CD14-positive monocyte (primary cell): ENCODE measurements around the gene BEND2. TPM values are rescaled to one million over a fixed set of nuclear protein-coding genes. Genes with fewer than 3 reads are reported as not detected.

Experiments used
- DNase-seq, 3 donors: peaks; one replicate each; pipeline ENCODE4 v3.0.0-alpha.2; 2011 to 2022
- H2AFZ ChIP-seq: 2 replicates; pipeline ENCODE4 v1.6.0; 2012; ENCODE audit warnings: mild to moderate bottlenecking, low read depth, low read length, inconsistent platforms; ENCODE audit not compliant: insufficient read depth, poor library complexity, severe bottlenecking
- H3K27ac ChIP-seq, 2 donors: 1 replicate in 1 of 2; 2 replicates in 1 of 2; pipeline ENCODE4 v1.5.1; 2012 to 2013; ENCODE audit warnings: low read length in 2 of 2, control low read depth in 1 of 2, inconsistent platforms in 1 of 2, low read depth in 1 of 2, mild to moderate bottlenecking in 1 of 2
- H3K27me3 ChIP-seq, 2 donors: one replicate each; pipeline versions ENCODE4 v1.6.0 to v1.6.1; 2011 to 2013; ENCODE audit warnings: low read length in 2 of 2; ENCODE audit not compliant: control insufficient read depth in 2 of 2, insufficient read depth in 2 of 2
- H3K36me3 ChIP-seq, 2 donors: replicated peaks in 1 of 2; 1 replicate in 1 of 2; 2 replicates in 1 of 2; pipeline versions ENCODE4 v1.5.1 to v1.6.1; 2012 to 2013; ENCODE audit warnings: low read length in 2 of 2, control low read depth in 1 of 2, inconsistent platforms in 1 of 2, mild to moderate bottlenecking in 1 of 2; ENCODE audit not compliant: insufficient read depth in 2 of 2, control insufficient read depth in 1 of 2
- H3K4me1 ChIP-seq, 2 donors: 1 replicate in 1 of 2; 2 replicates in 1 of 2; pipeline versions ENCODE4 v1.5.1 to v1.6.1; 2012 to 2013; ENCODE audit warnings: low read length in 2 of 2, control low read depth in 1 of 2, inconsistent platforms in 1 of 2, mild to moderate bottlenecking in 1 of 2, moderate library complexity in 1 of 2; ENCODE audit not compliant: insufficient read depth in 2 of 2, control insufficient read depth in 1 of 2
- H3K4me2 ChIP-seq: replicated peaks from 2 replicates; pipeline ENCODE3; 2012; ENCODE audit warnings: low read length, moderate library complexity, mild to moderate bottlenecking; ENCODE audit not compliant: poor library complexity, severe bottlenecking; ENCODE audit errors: extremely low read depth
- H3K4me3 ChIP-seq, 3 experiments: fragments of 200-600 bp in 1 of 3; sonication (generic) in 1 of 3; replicated peaks in 1 of 3; 1 replicate in 2 of 3; 2 replicates in 1 of 3; pipeline ENCODE4 v1.5.1; 2011 to 2013; ENCODE audit warnings: low read length in 3 of 3, mild to moderate bottlenecking in 3 of 3, control low read depth in 2 of 3, low read depth in 2 of 3, inconsistent platforms in 1 of 3, moderate library complexity in 1 of 3
- H3K79me2 ChIP-seq: 2 replicates; pipeline ENCODE4 v1.6.0; 2012; ENCODE audit warnings: mild to moderate bottlenecking, control low read depth, inconsistent platforms, low read length, moderate library complexity; ENCODE audit not compliant: insufficient read depth
- H3K9ac ChIP-seq: 2 replicates; pipeline ENCODE4 v1.6.0; 2017; ENCODE audit warnings: low read length, mild to moderate bottlenecking; ENCODE audit not compliant: insufficient read depth, poor library complexity, severe bottlenecking
- H3K9me3 ChIP-seq, 2 donors: replicated peaks in 1 of 2; 1 replicate in 1 of 2; 2 replicates in 1 of 2; pipeline versions ENCODE4 v1.5.1 to v1.6.1; 2012 to 2013; ENCODE audit warnings: low read length in 2 of 2, control low read depth in 1 of 2; ENCODE audit not compliant: control insufficient read depth in 1 of 2, insufficient read depth in 1 of 2
- H4K20me1 ChIP-seq: 2 replicates; pipeline ENCODE4 v1.6.0; 2012; ENCODE audit warnings: mild to moderate bottlenecking, low read length, control low read depth, moderate library complexity; ENCODE audit not compliant: insufficient read depth
- H3K27ac Mint-ChIP-seq, 7 donors: one replicate each; pipeline ENCODE4 v1.8.0; 2020; ENCODE audit warnings: mild to moderate bottlenecking in 7 of 7, mixed read lengths in 7 of 7, moderate library complexity in 6 of 7, inconsistent platforms in 2 of 7
- H3K27me3 Mint-ChIP-seq, 3 donors: one replicate each; pipeline ENCODE4 v1.8.0; 2021 to 2022; ENCODE audit warnings: low read depth in 3 of 3, mild to moderate bottlenecking in 3 of 3, mixed read lengths in 3 of 3, moderate library complexity in 3 of 3, inconsistent platforms in 1 of 3
- H3K36me3 Mint-ChIP-seq, 2 donors: one replicate each; pipeline ENCODE4 v1.8.0; 2020; ENCODE audit warnings: mixed read lengths in 2 of 2, inconsistent platforms in 1 of 2, mild to moderate bottlenecking in 1 of 2
- H3K4me1 Mint-ChIP-seq: one replicate; pipeline ENCODE4 v1.8.0; 2020; ENCODE audit warnings: mild to moderate bottlenecking, mixed read lengths
- H3K4me3 Mint-ChIP-seq, 2 donors: one replicate each; pipeline ENCODE4 v1.8.0; 2020; ENCODE audit warnings: mild to moderate bottlenecking in 2 of 2, mixed read lengths in 2 of 2, moderate library complexity in 1 of 2
- H3K9me3 Mint-ChIP-seq, 7 donors: one replicate each; pipeline ENCODE4 v1.8.0; 2020 to 2022; ENCODE audit warnings: mixed read lengths in 7 of 7, mild to moderate bottlenecking in 6 of 7, moderate library complexity in 6 of 7, inconsistent platforms in 2 of 7
- WGBS: methylation state at CpG from one replicate; pipeline ENCODE4 v1.1.5; 2013; ENCODE audit warnings: missing lambda C conversion rate; ENCODE audit not compliant: insufficient coverage; 5-methylcytosine and 5-hydroxymethylcytosine counted together
- intact Hi-C, 2 donors: fragments of 100-400 bp; cut with micrococcal nuclease; formaldehyde crosslinking; loops; one replicate each; pipeline versions ENCODE4 v1.15.0 to v1.15.1; 2023
- polyA plus RNA-seq, 3 donors: library from polyadenylated mRNA; depleted of rRNA in 1 of 3; unstranded in 2 of 3; stranded (reverse) in 1 of 3; fragments of 300-500 nt in 2 of 3; fragments of >200 nt in 1 of 3; fragmentation: Illumina TruSeq in 2 of 3; gene quantifications; 1 replicate in 2 of 3; 2 replicates in 1 of 3; pipeline ENCODE4 v1.2.3, GENCODE V29; 2012 to 2021
- TF ChIP-seq, protein P1 (sequence below): fragments of 200-600 bp; IDR thresholded peaks from one replicate; pipeline ENCODE4 v1.8.0; 2022; ENCODE audit warnings: antibody characterized with exemption, mild to moderate bottlenecking

The BEND2 gene
- polyA plus RNA-seq, 3 donors = 0.04 to 0.14 TPM; not detected in 1

- Mint-ChIP-seq H3K36me3 (no peaks in the 10 kb centered on the region), H3K27ac (no peak overlapping the region), H3K4me1 (no peaks in the 10 kb centered on the region), H3K9me3 (peaks cover 0 to 7% (median 0%) of the 10 kb centered on the region in 7 donors), H3K27me3 (no peaks in the 10 kb centered on the region), H3K4me3 (no peak overlapping the region)
- TF ChIP-seq, protein P1, sequence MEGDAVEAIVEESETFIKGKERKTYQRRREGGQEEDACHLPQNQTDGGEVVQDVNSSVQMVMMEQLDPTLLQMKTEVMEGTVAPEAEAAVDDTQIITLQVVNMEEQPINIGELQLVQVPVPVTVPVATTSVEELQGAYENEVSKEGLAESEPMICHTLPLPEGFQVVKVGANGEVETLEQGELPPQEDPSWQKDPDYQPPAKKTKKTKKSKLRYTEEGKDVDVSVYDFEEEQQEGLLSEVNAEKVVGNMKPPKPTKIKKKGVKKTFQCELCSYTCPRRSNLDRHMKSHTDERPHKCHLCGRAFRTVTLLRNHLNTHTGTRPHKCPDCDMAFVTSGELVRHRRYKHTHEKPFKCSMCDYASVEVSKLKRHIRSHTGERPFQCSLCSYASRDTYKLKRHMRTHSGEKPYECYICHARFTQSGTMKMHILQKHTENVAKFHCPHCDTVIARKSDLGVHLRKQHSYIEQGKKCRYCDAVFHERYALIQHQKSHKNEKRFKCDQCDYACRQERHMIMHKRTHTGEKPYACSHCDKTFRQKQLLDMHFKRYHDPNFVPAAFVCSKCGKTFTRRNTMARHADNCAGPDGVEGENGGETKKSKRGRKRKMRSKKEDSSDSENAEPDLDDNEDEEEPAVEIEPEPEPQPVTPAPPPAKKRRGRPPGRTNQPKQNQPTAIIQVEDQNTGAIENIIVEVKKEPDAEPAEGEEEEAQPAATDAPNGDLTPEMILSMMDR = no peak
- no peak overlapping the region for H2AFZ ChIP-seq
- no peaks in the 10 kb centered on the region for H3K27me3 ChIP-seq
- intact Hi-C loops = no loop called here
- no peak overlapping the region for H3K4me2 ChIP-seq
- H3K9ac ChIP-seq = no peak overlapping the region
- H3K4me1 ChIP-seq = no peaks in the 10 kb centered on the region
- no CpG with 5 or more reads among the region's 2 CpGs for WGBS
- H3K4me3 ChIP-seq = no peak overlapping the region
- H3K36me3 ChIP-seq = no peaks in the 10 kb centered on the region
- no peaks in the 10 kb centered on the region for H3K79me2 ChIP-seq
- no peak for DNase-seq
- H3K9me3 ChIP-seq = no peaks in the 10 kb centered on the region
- H3K27ac ChIP-seq = no peak overlapping the region
- no peaks in the 10 kb centered on the region for H4K20me1 ChIP-seq
These were observed 61.7 kb downstream of the BEND2 start for GRCh38 chrX:18158963-18159362.

- Histone ChIP-seq H3K36me3 (no peaks in the 10 kb centered on the region), H3K4me1 (no peaks in the 10 kb centered on the region), H3K4me2 (no peak overlapping the region), H3K27ac (no peak overlapping the region), H3K4me3 (no peak overlapping the region), H3K27me3 (no peaks in the 10 kb centered on the region), H4K20me1 (no peaks in the 10 kb centered on the region), H3K9me3 (no peaks in the 10 kb centered on the region), H2AFZ (no peak overlapping the region), H3K79me2 (no peaks in the 10 kb centered on the region), H3K9ac (no peak overlapping the region)
- H3K27ac Mint-ChIP-seq = no peak overlapping the region
- WGBS = no CpG with 5 or more reads among the region's 1 CpG
- H3K4me1 Mint-ChIP-seq = no peaks in the 10 kb centered on the region
- no peaks in the 10 kb centered on the region for H3K36me3 Mint-ChIP-seq
- intact Hi-C loops = no loop called here
- H3K4me3 Mint-ChIP-seq = no peak overlapping the region
- TF ChIP-seq, protein P1 = no peak
- peaks cover 0 to 4% (median 0%) of the 10 kb centered on the region in 7 donors for H3K9me3 Mint-ChIP-seq
- no peak for DNase-seq
- peaks cover 0 to 5% (median 1%) of the 10 kb centered on the region in 3 donors for H3K27me3 Mint-ChIP-seq
These were observed 69.0 kb downstream of the BEND2 start for GRCh38 chrX:18151649-18152048.
